T-helper 17 cell (primary cell): ENCODE measurements around the gene MUCL1. TPM values are rescaled to one million over a fixed set of nuclear protein-coding genes. Genes with fewer than 3 reads are reported as not detected.

Experiments used
- ATAC-seq: fragments of 150-1000 bp; cut with Tn5 transposase; 2 replicates; pipeline ENCODE4 v1.10.0; 2021; ENCODE audit warnings: mild to moderate bottlenecking, moderate library complexity
- DNase-seq, 3 donors: peaks; one replicate each; pipeline versions ENCODE4 v3.0.0 to v3.0.0-alpha.2; 2020 to 2021
- H3K9me3 ChIP-seq: one replicate; pipeline ENCODE4 v1.7.0; 2013; ENCODE audit warnings: low read length, mild to moderate bottlenecking; ENCODE audit not compliant: control insufficient read depth, poor library complexity, severe bottlenecking
- H3K27ac Mint-ChIP-seq: one replicate; pipeline ENCODE4 v1.8.0; 2022; ENCODE audit warnings: mild to moderate bottlenecking, moderate library complexity, mixed read lengths
- H3K27me3 Mint-ChIP-seq: one replicate; pipeline ENCODE4 v1.8.0; 2022; ENCODE audit warnings: mixed read lengths
- H3K36me3 Mint-ChIP-seq: one replicate; pipeline ENCODE4 v1.8.0; 2022; ENCODE audit warnings: low read depth, mixed read lengths
- H3K4me1 Mint-ChIP-seq: one replicate; pipeline ENCODE4 v1.8.0; 2022; ENCODE audit warnings: mild to moderate bottlenecking, mixed read lengths
- H3K4me3 Mint-ChIP-seq: one replicate; pipeline ENCODE4 v1.8.0; 2022; ENCODE audit warnings: mild to moderate bottlenecking, moderate library complexity, mixed read lengths
- total RNA-seq, 4 donors: library from RNA in 2 of 4; stranded (reverse) in 2 of 4; gene quantifications; one replicate each; pipeline ENCODE4 v1.2.3 and lab custom pipeline; 2022 to 2026

Gene MUCL1
- not detected for total RNA-seq
- 0 to 0.12 reads per million in 2 donors for total RNA-seq (lab: John Stamatoyannopoulos, UW)

- no peaks in the 10 kb centered on the region for H3K9me3 ChIP-seq
- no peak within 1 kb of the TSS for H3K4me3 Mint-ChIP-seq
- peaks cover 4% of the 10 kb centered on the region for H3K4me1 Mint-ChIP-seq
- H3K27ac Mint-ChIP-seq: no peak within 1 kb of the TSS
- ATAC-seq (peak; percentile 100), DNase-seq (peak; percentile 14 to 69 (median 25))
- H3K27me3 Mint-ChIP-seq: peaks cover 10% of the 10 kb centered on the region
- H3K36me3 Mint-ChIP-seq: no peaks in the 10 kb centered on the region
Measured at GRCh38 chr12:54853933-54854538, at the start of gene MUCL1. Gene MUCL1 (plus strand): TSS chr12:54854516. CDS start chr12:54854583, 67 bp downstream.

GRCh38 chr12:54821676-54822075 lies 32.6 kb upstream of the MUCL1 start:
- H3K27me3 Mint-ChIP-seq: peaks cover 32% of the 10 kb centered on the region
- H3K4me3 Mint-ChIP-seq: no peak overlapping the region
- H3K27ac Mint-ChIP-seq: no peak overlapping the region
- no peaks in the 10 kb centered on the region for H3K9me3 ChIP-seq
- H3K4me1 Mint-ChIP-seq: no peaks in the 10 kb centered on the region
- ATAC-seq: no peak
- DNase-seq: no peak
- H3K36me3 Mint-ChIP-seq: peaks cover 5% of the 10 kb centered on the region

GRCh38 chr12:54824402-54824801 lies 29.9 kb upstream of the MUCL1 start:
- no peaks in the 10 kb centered on the region for H3K9me3 ChIP-seq
- Mint-ChIP-seq H3K4me1 (no peaks in the 10 kb centered on the region), H3K4me3 (no peak overlapping the region), H3K36me3 (peaks cover 5% of the 10 kb centered on the region), H3K27me3 (peaks cover 17% of the 10 kb centered on the region), H3K27ac (no peak overlapping the region)
- DNase-seq (no peak), ATAC-seq (no peak)

- ATAC-seq (no peak), DNase-seq (no peak)
- Mint-ChIP-seq H3K27ac (no peak overlapping the region), H3K27me3 (no peaks in the 10 kb centered on the region), H3K4me1 (no peaks in the 10 kb centered on the region), H3K36me3 (no peaks in the 10 kb centered on the region), H3K4me3 (no peak overlapping the region)
- H3K9me3 ChIP-seq: no peaks in the 10 kb centered on the region
Measured at GRCh38 chr12:54829511-54829910, 24.8 kb upstream of the MUCL1 start.

GRCh38 chr12:54830199-54830598 lies 24.1 kb upstream of the MUCL1 start:
- Mint-ChIP-seq H3K27me3 (no peaks in the 10 kb centered on the region), H3K4me3 (no peak overlapping the region), H3K4me1 (no peaks in the 10 kb centered on the region)

GRCh38 chr12:54831631-54832030 lies 22.7 kb upstream of the MUCL1 start:
- Mint-ChIP-seq H3K4me3 (no peak overlapping the region), H3K27ac (no peak overlapping the region), H3K36me3 (no peaks in the 10 kb centered on the region), H3K27me3 (no peaks in the 10 kb centered on the region), H3K4me1 (no peaks in the 10 kb centered on the region)
- no peak for ATAC-seq
- DNase-seq: no peak
- H3K9me3 ChIP-seq: no peaks in the 10 kb centered on the region

More at GRCh38 chr12:54830199-54830598, 24.1 kb upstream of the MUCL1 start:
- DNase-seq (no peak), ATAC-seq (no peak)
- no peaks in the 10 kb centered on the region for H3K9me3 ChIP-seq
- Mint-ChIP-seq H3K36me3 (no peaks in the 10 kb centered on the region), H3K27ac (no peak overlapping the region)

GRCh38 chr12:54840244-54840865 lies 14.0 kb upstream of the MUCL1 start:
- DNase-seq: no peak
- ATAC-seq: no peak
- peaks cover 24% of the 10 kb centered on the region for H3K27me3 Mint-ChIP-seq
- H3K4me3 Mint-ChIP-seq: no peak overlapping the region
- H3K36me3 Mint-ChIP-seq: peaks cover 5% of the 10 kb centered on the region
- no peak overlapping the region for H3K27ac Mint-ChIP-seq
- H3K9me3 ChIP-seq: peaks cover 2% of the 10 kb centered on the region
- peaks cover 4% of the 10 kb centered on the region for H3K4me1 Mint-ChIP-seq

GRCh38 chr12:54857406-54857805 lies 3.1 kb downstream of the MUCL1 start:
- no peak overlapping the region for H3K27ac Mint-ChIP-seq
- no peaks in the 10 kb centered on the region for H3K9me3 ChIP-seq
- no peak for DNase-seq
- no peak overlapping the region for H3K4me3 Mint-ChIP-seq
- peaks cover 2% of the 10 kb centered on the region for H3K36me3 Mint-ChIP-seq
- peaks cover 31% of the 10 kb centered on the region for H3K27me3 Mint-ChIP-seq
- ATAC-seq: no peak
- H3K4me1 Mint-ChIP-seq: peaks cover 4% of the 10 kb centered on the region

- peaks cover 4% of the 10 kb centered on the region for H3K4me1 Mint-ChIP-seq
- H3K27me3 Mint-ChIP-seq: peaks cover 43% of the 10 kb centered on the region
- no peak overlapping the region for H3K27ac Mint-ChIP-seq
- H3K36me3 Mint-ChIP-seq: peaks cover 2% of the 10 kb centered on the region
- ATAC-seq: no peak
- H3K9me3 ChIP-seq: no peaks in the 10 kb centered on the region
- no peak overlapping the region for H3K4me3 Mint-ChIP-seq
- DNase-seq: no peak
Measured at GRCh38 chr12:54858562-54858961, 4.2 kb downstream of the MUCL1 start.

GRCh38 chr12:54859502-54859901 lies 5.2 kb downstream of the MUCL1 start:
- Mint-ChIP-seq H3K36me3 (peaks cover 2% of the 10 kb centered on the region), H3K4me3 (no peak overlapping the region), H3K27me3 (peaks cover 45% of the 10 kb centered on the region), H3K27ac (no peak overlapping the region), H3K4me1 (no peaks in the 10 kb centered on the region)
- no peak for DNase-seq
- H3K9me3 ChIP-seq: no peaks in the 10 kb centered on the region
- no peak for ATAC-seq

GRCh38 chr12:54861927-54862326 lies 7.6 kb downstream of the MUCL1 start:
- H3K27ac Mint-ChIP-seq: no peak overlapping the region
- no peaks in the 10 kb centered on the region for H3K4me1 Mint-ChIP-seq
- H3K4me3 Mint-ChIP-seq: no peak overlapping the region
- H3K9me3 ChIP-seq: no peaks in the 10 kb centered on the region
- H3K36me3 Mint-ChIP-seq: peaks cover 2% of the 10 kb centered on the region
- DNase-seq (no peak), ATAC-seq (no peak)
- H3K27me3 Mint-ChIP-seq: peaks cover 54% of the 10 kb centered on the region

- Mint-ChIP-seq H3K27me3 (peaks cover 50% of the 10 kb centered on the region), H3K4me1 (no peaks in the 10 kb centered on the region), H3K27ac (no peak overlapping the region), H3K36me3 (peaks cover 2% of the 10 kb centered on the region), H3K4me3 (no peak overlapping the region)
- no peak for DNase-seq
- no peaks in the 10 kb centered on the region for H3K9me3 ChIP-seq
- ATAC-seq: no peak
Measured at GRCh38 chr12:54863948-54864618, 9.8 kb downstream of the MUCL1 start.

GRCh38 chr12:54865683-54866324 lies 11.5 kb downstream of the MUCL1 start:
- no peaks in the 10 kb centered on the region for H3K9me3 ChIP-seq
- no peaks in the 10 kb centered on the region for H3K4me1 Mint-ChIP-seq
- DNase-seq (no peak), ATAC-seq (no peak)
- no peak overlapping the region for H3K4me3 Mint-ChIP-seq
- no peaks in the 10 kb centered on the region for H3K36me3 Mint-ChIP-seq
- peaks cover 42% of the 10 kb centered on the region for H3K27me3 Mint-ChIP-seq
- no peak overlapping the region for H3K27ac Mint-ChIP-seq
